Caco-2 (cell line): Measurements from ENCODE around the gene SERPINA12. TPM values are rescaled to one million over a fixed set of nuclear protein-coding genes. Genes with fewer than 3 reads are reported as not detected.

Experiments
- BruUV-seq: library from RNA; stranded (reverse); fragments of 400-500 nt; replicated peaks from 2 replicates; lab custom pipeline; 2021; lab: Mats Ljungman, UMichigan
- CTCF ChIA-PET: fragments of 300-600 bp; sonication (Branson Sonifier 250); formaldehyde crosslinking; loops from one replicate; lab custom pipeline; 2022; ENCODE audit warnings: antibody characterized with exemption; lab: Charles Lee
- POLR2A ChIA-PET: fragments of 300-600 bp; sonication (Branson Sonifier 250); formaldehyde crosslinking; loops from one replicate; lab custom pipeline; 2022; ENCODE audit warnings: antibody characterized with exemption; lab: Charles Lee
- DNase-seq, 2 experiments: peaks; one replicate each; pipeline versions ENCODE4 v3.0.0 to v3.0.0-alpha.2; 2020 to 2022
- H3K27me3 ChIP-seq: replicated peaks from 2 replicates; pipeline ENCODE4 v1.6.0; 2011; ENCODE audit warnings: low read length; ENCODE audit not compliant: control insufficient read depth, insufficient read depth
- H3K36me3 ChIP-seq: 2 replicates; pipeline ENCODE4 v1.5.1; 2011; ENCODE audit warnings: low read length; ENCODE audit not compliant: control insufficient read depth, insufficient read depth
- H3K4me1 ChIP-seq: fragments of 250-450 bp; sonication (Bioruptor Pico); 2 replicates; pipeline ENCODE4 v1.5.1; 2020; ENCODE audit warnings: mild to moderate bottlenecking
- H3K4me3 ChIP-seq: 2 replicates; pipeline ENCODE4 v1.5.1; 2011; ENCODE audit warnings: low read depth, mild to moderate bottlenecking, control low read depth, low read length
- H3K9me3 ChIP-seq: fragments of 250-450 bp; sonication (Bioruptor Pico); 2 replicates; pipeline ENCODE4 v1.5.1; 2020; ENCODE audit warnings: mild to moderate bottlenecking, moderate library complexity
- H3K27ac Mint-ChIP-seq: one replicate; pipeline ENCODE4 v1.8.0; 2022; ENCODE audit warnings: mixed read lengths; ENCODE audit not compliant: unreplicated experiment
- H3K27me3 Mint-ChIP-seq: one replicate; pipeline ENCODE4 v1.8.0; 2022; ENCODE audit warnings: mixed read lengths; ENCODE audit not compliant: insufficient read depth, unreplicated experiment
- H3K36me3 Mint-ChIP-seq: one replicate; pipeline ENCODE4 v1.8.0; 2022; ENCODE audit warnings: mild to moderate bottlenecking, mixed read lengths; ENCODE audit not compliant: insufficient read depth, unreplicated experiment
- H3K4me1 Mint-ChIP-seq: one replicate; pipeline ENCODE4 v1.8.0; 2022; ENCODE audit warnings: low read depth, mixed read lengths; ENCODE audit not compliant: unreplicated experiment
- H3K4me3 Mint-ChIP-seq: one replicate; pipeline ENCODE4 v1.8.0; 2022; ENCODE audit warnings: mild to moderate bottlenecking, moderate library complexity, mixed read lengths; ENCODE audit not compliant: unreplicated experiment
- H3K9me3 Mint-ChIP-seq: one replicate; pipeline ENCODE4 v1.8.0; 2022; ENCODE audit warnings: mixed read lengths; ENCODE audit not compliant: unreplicated experiment
- intact Hi-C: fragments of 100-400 bp; cut with micrococcal nuclease; formaldehyde crosslinking; loops from one replicate; pipeline ENCODE4 v1.10.0; 2022; ENCODE audit not compliant: unreplicated experiment
- total RNA-seq: library from RNA; stranded (reverse); gene quantifications from 2 replicates; pipeline ENCODE4 v1.2.3, GENCODE V29; 2022
- TF ChIP-seq, protein P1 (sequence below), 2 experiments: fragments of 200-600 bp in 1 of 2; IDR thresholded peaks; 1 replicate in 1 of 2; 2 replicates in 1 of 2; pipeline versions ENCODE4 v1.5.1 to v1.8.0; 2011 to 2022; ENCODE audit warnings: antibody characterized with exemption in 1 of 2, control low read depth in 1 of 2, inconsistent platforms in 1 of 2, low read depth in 1 of 2, low read length in 1 of 2, mild to moderate bottlenecking in 1 of 2, moderate library complexity in 1 of 2; ENCODE audit not compliant: insufficient read depth in 1 of 2, severe bottlenecking in 1 of 2, unreplicated experiment in 1 of 2

The SERPINA12 gene
- total RNA-seq, 1 experiment from 2014 or later = not detected

GRCh38 chr14:94536836-94537235 is 27.6 kb upstream of the SERPINA12 start:
- Mint-ChIP-seq H3K27me3 (peaks cover 6% of the 10 kb centered on the region), H3K27ac (no peak overlapping the region), H3K4me1 (no peaks in the 10 kb centered on the region), H3K4me3 (no peak overlapping the region), H3K9me3 (no peaks in the 10 kb centered on the region), H3K36me3 (no peaks in the 10 kb centered on the region)
- H3K4me3 ChIP-seq = no peak overlapping the region
- DNase-seq = no peak
- no peaks in the 10 kb centered on the region for H3K4me1 ChIP-seq
- intact Hi-C loops = no loop called here
- no peaks in the 10 kb centered on the region for H3K36me3 ChIP-seq
- no peaks in the 10 kb centered on the region for H3K9me3 ChIP-seq
- BruUV-seq = no TSS peak
- TF ChIP-seq, protein P1, sequence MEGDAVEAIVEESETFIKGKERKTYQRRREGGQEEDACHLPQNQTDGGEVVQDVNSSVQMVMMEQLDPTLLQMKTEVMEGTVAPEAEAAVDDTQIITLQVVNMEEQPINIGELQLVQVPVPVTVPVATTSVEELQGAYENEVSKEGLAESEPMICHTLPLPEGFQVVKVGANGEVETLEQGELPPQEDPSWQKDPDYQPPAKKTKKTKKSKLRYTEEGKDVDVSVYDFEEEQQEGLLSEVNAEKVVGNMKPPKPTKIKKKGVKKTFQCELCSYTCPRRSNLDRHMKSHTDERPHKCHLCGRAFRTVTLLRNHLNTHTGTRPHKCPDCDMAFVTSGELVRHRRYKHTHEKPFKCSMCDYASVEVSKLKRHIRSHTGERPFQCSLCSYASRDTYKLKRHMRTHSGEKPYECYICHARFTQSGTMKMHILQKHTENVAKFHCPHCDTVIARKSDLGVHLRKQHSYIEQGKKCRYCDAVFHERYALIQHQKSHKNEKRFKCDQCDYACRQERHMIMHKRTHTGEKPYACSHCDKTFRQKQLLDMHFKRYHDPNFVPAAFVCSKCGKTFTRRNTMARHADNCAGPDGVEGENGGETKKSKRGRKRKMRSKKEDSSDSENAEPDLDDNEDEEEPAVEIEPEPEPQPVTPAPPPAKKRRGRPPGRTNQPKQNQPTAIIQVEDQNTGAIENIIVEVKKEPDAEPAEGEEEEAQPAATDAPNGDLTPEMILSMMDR (IDR thresholded peaks at IDR 0.05; ENCODE audit: insufficient read depth in 1 of 2, low read depth in 1 of 2, low read length in 1 of 2, severe bottlenecking in 1 of 2, unreplicated experiment in 1 of 2) = peak in 1 of 2 experiments; percentile 9
- POLR2A ChIA-PET = no interaction called here
- CTCF ChIA-PET = no interaction called here
- no peaks in the 10 kb centered on the region for H3K27me3 ChIP-seq

DNA sequence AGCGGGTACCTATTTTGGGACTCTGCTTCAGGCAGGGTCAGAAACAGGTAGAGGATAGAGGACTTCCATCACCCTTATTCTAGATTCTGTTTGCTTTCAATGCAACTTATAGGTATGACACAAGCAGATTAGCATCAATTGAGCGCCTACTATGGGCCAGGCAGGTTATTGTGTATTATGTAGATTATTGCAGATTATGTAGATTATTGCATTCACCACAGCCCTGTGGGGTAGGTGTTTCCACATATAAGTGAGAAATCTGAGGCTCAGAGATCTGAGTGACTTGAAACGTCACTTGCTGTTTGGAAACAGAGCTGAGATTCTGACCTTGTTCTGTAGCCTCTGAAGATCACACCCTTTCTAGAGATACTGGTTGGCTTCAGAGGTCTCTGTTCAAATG is 26.2 kb upstream of the SERPINA12 start:
- Mint-ChIP-seq H3K9me3 (no peaks in the 10 kb centered on the region), H3K36me3 (no peaks in the 10 kb centered on the region), H3K4me3 (no peak overlapping the region), H3K27ac (no peak overlapping the region), H3K27me3 (peaks cover 6% of the 10 kb centered on the region), H3K4me1 (no peaks in the 10 kb centered on the region)
- BruUV-seq = no TSS peak
- H3K4me1 ChIP-seq = no peaks in the 10 kb centered on the region
- TF ChIP-seq, protein P1 (IDR thresholded peaks at IDR 0.05; ENCODE audit: insufficient read depth in 1 of 2, low read depth in 1 of 2, low read length in 1 of 2, severe bottlenecking in 1 of 2, unreplicated experiment in 1 of 2) = no peak
- H3K36me3 ChIP-seq = no peaks in the 10 kb centered on the region
- ChIA-PET POLR2A (no interaction called here), CTCF (no interaction called here)
- intact Hi-C loops = no loop called here
- H3K27me3 ChIP-seq = no peaks in the 10 kb centered on the region
- DNase-seq = no peak
- H3K9me3 ChIP-seq = no peaks in the 10 kb centered on the region
- H3K4me3 ChIP-seq = no peak overlapping the region

- no TSS peak for BruUV-seq
- Mint-ChIP-seq H3K4me3 (no peak overlapping the region), H3K27me3 (peaks cover 2% of the 10 kb centered on the region), H3K36me3 (no peaks in the 10 kb centered on the region), H3K9me3 (no peaks in the 10 kb centered on the region), H3K4me1 (no peaks in the 10 kb centered on the region), H3K27ac (no peak overlapping the region)
- POLR2A ChIA-PET = no interaction called here
- TF ChIP-seq, protein P1 (IDR thresholded peaks at IDR 0.05; ENCODE audit: insufficient read depth in 1 of 2, low read depth in 1 of 2, low read length in 1 of 2, severe bottlenecking in 1 of 2, unreplicated experiment in 1 of 2) = no peak
- no peaks in the 10 kb centered on the region for H3K9me3 ChIP-seq
- DNase-seq = no peak
- CTCF ChIA-PET = interaction anchor here (1.2 kb wide), 1 partner anchor 17 kb away, joined by 3 read pairs; no protein-coding TSS in a partner anchor
- no peaks in the 10 kb centered on the region for H3K36me3 ChIP-seq
- H3K4me3 ChIP-seq = no peak overlapping the region
- H3K4me1 ChIP-seq = no peaks in the 10 kb centered on the region
- intact Hi-C loops = no loop called here
- no peaks in the 10 kb centered on the region for H3K27me3 ChIP-seq
Observed at GRCh38 chr14:94532447-94532846, 23.2 kb upstream of the SERPINA12 start.
